HPDE6-E6E7 (cell line): ENCODE data around the gene HSPA1B.
A peak's percentile ranks its signal among the peaks of the same experiment; 100 is the strongest.
"Not testable (repeated sequence)": the region's sequence is repeated elsewhere in the genome, so short reads cannot be mapped to it uniquely, and the experiment has no call there.

Experiments
- DNase-seq: peaks from one replicate; pipeline ENCODE4 v3.0.0; 2011; ENCODE audit warnings: missing footprints; ENCODE audit errors: extremely low spot score

HSPA1B gene

DNA sequence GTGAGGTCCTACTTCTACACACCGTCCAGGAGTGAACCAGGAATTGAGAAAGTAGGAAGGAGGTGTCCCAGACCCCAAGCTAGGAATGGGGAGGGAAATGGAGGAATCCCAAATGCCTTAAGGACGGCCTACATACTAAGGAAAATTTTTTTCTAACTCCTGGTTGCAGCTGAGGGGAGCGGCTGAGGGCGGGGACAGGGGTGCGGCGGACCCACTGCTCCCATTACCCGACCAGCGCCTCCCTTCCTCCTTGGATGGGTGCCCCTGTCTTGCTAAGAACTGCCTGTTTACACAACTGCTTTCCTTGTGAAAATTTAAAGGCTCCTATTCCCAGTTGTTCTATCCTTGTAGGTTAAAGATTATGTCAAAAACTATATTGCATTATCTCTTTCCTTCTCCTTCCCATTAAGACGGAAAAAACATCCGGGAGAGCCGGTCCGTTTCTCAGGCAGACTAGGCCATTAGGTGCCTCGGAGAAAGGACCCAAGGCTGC is 699 bp upstream of the HSPA1B start:
- DNase-seq: no peak

DNA sequence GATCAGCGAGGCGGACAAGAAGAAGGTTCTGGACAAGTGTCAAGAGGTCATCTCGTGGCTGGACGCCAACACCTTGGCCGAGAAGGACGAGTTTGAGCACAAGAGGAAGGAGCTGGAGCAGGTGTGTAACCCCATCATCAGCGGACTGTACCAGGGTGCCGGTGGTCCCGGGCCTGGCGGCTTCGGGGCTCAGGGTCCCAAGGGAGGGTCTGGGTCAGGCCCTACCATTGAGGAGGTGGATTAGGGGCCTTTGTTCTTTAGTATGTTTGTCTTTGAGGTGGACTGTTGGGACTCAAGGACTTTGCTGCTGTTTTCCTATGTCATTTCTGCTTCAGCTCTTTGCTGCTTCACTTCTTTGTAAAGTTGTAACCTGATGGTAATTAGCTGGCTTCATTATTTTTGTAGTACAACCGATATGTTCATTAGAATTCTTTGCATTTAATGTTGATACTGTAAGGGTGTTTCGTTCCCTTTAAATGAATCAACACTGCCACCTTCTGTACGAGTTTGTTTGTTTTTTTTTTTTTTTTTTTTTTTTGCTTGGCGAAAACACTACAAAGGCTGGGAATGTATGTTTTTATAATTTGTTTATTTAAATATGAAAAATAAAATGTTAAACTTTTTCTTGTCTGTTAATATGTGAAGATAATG is 2.2 kb downstream of the HSPA1B start:
- DNase-seq: no peak

DNA sequence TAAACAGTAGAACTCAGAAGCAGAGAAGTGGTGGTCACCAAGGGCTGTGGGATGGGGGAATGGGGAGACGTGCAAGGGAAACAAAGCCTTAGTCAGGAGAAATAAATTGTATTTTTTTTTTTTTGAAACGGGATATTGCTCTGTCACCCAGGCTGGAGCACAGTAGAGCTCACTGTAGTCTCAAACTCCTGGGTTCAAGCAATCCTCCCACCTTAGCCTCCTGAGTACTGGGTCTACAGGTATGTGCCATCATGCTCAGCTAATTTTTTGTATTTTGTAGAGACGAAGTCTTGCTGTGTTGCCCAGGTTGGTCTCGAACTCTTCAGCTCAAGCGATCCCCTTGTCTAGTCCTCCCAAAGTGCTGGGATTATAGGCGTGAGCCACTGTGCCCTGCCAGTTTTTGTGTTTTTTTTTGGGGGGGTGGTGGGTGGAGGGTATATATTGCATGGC is 3.4 kb downstream of the HSPA1B start:
- DNase-seq: no peak

DNA sequence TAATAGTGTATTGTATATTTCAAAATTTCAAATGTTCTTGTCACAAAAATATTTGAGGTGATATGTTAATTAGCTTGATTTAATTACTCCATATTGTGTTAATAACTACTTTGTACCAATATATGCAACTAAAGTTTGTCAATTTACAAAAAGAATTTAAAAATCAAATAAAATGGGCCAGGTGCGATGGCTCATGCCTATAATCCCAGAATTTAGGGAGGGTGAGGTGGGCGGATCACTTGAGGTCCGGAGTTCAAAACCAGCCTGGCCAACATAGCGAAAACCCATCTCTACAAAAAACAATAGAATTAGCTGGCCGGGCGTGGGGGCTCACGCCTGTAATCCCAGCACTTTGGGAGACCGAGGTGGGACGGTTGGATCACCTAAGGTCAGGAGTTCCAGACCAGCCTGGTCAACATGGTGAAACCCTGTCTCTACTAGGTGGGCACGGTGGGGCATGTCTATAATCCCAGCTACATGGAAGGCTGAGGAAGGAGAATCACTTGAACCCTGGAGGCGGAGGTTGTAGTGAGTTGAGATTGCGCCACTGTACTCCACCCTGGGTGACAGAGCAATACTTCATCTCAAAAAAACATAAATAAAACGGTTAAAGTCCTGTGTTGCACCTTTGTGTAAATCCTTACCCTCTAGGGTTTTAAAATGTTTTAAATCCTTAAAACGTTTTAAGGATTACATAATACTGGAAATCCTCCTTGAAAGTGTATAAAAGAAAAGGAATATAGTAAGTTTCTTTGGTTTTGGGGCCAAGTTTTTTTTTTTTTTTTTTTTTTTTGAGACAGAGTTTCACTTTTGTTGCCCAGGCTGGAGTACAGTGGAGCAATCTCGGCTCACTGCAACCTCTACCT is 4.0 kb downstream of the HSPA1B start:
- DNase-seq: no peak

DNA sequence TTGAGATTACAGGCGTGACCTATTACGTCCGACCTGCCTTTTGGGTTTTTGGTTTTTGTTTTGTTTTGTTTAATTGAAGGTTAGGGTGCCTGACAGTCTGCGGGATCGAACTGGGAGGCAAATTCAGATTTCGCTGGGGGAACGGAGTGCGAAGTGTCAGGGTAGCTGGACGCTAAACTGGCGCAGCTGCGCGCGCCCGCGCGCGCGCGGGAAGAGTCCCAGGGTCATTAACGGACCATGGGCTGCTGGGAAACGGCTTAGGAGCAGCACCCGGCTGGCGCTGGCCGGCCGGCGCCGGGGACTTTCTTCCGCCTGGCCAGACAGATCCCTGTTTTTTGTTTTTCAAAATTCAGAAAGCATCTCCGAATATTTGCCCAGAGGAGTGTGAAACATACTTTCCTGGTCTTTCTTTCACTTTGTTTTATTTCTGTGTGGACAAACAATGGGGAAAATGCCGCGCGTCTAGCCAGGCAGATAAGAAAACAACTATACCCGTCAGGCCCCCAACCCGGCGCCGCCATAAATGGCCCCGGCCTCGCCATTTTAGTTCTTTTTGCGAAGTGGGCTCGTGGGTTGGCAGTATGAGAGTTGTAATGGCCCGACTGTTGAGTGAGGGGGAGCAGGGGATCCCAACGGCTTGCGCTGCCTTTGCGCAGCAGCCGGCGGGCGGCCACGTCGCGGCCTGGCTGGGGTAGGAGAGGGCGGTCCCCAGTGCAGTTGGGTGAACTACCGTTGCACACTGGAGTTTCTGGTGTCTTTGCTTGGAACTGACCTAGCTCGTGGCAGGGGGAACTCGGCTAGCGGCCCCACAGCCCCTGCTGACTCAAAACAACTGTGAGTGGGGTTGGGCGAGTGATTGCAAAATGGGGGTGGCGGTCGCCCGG is 7.1 kb downstream of the HSPA1B start:
- DNase-seq: peak; percentile 77

DNA sequence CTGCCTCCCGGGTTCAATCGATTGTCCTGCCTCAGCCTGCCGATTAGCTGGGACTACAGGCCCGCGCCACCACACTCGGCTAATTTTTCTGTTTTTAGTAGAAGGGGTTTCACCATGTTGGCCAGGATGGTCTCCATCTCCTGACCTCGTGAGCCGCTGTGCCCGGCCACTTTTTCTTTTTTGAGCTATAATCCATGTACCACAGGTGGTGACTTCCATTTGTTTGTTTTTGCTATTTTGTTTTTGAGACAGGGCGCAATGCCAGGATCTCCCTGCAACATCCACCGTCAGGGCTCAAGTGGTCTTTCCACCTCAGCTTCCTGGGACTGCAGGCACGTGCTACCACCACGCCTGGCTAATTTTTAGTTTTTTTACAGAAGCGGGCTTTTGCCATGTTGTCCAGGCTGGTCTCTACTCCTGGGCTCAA is 8.5 kb downstream of the HSPA1B start:
- no peak for DNase-seq

DNA sequence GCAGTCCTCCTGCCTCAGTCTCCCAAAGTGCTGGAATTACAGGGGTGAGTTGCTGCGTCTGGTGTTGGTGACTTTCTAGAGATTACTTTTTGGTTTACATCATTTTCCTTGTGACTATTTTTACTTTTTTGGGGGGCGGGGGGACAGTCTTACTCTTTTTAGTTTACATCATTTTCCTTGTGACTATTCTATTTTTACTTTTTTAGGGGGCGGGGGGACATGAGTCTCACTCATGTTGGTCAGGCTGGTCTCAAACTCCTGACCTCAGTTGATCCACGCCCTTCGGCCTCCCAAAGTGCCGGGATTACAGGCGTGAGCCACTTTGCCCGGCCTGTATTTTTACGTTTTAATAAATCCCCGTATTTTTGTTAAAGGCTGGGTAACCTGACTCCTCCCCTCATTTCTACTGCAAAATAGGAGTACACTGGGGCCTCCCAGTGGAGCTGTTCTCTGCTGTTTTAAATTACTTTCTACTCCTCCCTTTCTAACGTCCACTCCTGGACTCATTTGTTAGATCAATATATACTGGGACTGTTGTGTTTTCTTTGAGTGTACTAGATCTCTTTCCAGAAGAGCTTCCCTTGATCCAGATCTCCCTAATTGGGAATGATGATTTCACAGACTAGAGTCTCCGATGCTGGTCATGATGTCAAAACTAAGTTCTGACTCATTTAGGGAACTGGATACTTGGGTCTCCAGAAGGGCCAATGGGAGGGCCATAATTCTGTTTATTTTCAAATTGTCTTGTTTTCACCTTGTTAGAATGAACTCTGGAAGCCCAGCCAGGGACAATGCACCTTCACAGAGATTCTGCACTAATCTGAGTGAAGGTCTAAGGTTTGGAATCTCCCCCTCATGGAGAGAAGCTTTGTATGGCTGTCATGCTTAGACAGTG is 9.2 kb downstream of the HSPA1B start:
- DNase-seq: no peak

DNA sequence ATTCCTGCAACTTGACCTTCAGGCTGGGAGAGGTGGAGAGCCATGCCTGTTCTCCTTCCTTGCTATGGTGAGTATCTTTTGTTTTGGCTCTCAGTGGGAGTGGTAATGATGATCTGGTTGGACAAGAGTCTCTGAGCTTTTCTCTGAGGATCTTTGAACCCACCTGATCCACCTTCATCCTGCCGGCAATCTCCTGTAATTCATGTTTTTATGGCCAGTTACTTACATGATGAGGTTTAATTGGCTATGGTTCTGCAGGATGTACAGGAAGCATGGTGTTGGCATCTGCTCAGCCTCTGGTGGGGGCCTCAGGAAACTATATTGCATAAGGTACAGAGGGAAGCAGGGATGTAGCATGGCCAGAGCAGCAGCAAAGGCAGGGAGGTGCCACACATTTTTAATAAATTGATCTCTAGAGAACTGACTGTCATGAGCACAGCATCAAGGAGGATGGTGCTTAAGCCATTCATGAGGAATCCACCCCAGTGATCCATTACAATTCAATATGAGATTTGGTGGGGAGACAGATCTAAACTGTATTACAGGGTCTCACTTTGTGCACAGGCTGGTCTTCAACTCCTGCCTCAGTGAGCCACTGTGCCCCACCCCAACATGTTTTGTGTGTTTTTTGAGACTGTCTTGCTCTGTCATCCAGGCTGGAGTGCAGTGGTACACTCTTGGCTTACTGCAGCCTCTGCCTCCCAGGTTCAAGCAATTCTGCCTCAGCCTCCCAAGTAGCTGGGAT is 10.0 kb downstream of the HSPA1B start:
- DNase-seq: no peak

DNA sequence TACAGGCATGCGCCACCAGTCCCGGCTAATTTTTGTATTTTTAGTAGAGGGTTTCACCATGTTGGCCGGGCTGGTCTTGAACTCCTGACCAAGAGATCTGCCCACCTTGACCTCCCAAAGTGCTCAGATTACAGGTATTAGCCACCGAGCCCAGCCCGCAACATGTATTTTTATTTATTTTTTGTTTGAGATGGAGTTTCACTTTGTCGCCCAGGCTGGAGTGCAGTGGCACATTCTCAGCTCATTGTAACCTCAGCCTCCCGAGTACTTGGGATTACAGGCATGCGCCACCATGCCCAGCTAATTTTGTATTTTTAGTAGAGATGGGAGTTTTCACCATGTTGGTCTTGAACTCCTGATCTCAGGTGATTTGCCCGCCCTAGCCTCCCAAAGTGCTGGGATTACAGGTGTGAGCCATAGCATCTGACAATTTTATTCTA is 10.6 kb downstream of the HSPA1B start:
- DNase-seq: not testable (repeated sequence)

DNA sequence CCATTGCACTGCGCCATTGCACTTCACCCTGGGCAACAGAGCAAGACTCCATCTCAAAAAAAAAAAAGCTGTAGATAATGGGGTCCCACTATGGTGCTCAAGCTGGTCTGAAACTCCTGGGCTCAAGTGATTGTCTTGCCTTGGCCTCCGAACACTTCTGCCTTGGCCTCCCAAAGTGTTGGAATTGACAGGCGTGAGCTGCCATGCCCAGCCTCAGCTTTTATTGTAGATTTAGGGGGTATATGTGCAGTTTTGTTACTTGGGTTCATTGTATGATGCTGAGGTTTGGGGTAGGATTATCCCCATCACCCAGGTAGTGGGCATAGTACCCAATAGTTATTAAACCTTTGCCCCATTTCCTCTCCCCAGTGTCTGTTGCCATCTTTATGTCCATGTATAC is 11.4 kb downstream of the HSPA1B start:
- DNase-seq: no peak

DNA sequence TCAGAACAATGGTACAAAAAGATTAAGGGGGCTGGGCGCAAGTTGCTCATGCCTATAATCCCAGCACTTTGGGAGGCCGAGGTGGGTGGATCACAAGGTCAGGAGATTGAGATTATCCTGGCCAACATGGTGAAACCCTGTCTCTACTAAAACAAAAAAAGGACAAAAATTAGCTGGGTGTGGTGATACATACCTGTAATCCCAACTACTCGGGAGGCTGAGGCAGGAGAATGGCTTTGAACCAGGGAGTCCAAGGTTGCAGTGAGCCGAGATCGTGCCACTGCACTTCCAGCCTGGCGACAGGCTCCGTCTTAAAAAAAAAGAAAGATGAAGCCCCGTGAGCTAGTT is 12.2 kb downstream of the HSPA1B start:
- DNase-seq: not testable (repeated sequence)

DNA sequence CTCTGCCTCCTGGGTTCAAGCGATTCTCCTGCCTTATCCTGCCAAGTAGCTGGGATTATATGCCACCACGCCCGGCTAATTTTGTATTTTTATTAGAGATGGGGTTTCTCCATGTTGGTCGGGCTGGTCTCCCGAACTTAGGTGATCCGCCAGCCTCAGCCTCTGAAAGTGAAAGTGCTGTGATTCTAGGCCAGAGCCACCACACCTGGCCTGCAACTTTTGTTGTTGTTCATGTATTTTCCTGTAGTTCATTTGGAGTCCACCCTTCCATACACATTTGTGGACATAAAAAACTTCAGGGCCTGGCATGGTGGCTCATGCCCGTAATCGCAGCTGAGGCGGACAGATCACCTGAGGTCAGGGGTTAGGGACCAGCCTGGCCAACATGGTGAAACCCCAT is 14.5 kb downstream of the HSPA1B start:
- no peak for DNase-seq

DNA sequence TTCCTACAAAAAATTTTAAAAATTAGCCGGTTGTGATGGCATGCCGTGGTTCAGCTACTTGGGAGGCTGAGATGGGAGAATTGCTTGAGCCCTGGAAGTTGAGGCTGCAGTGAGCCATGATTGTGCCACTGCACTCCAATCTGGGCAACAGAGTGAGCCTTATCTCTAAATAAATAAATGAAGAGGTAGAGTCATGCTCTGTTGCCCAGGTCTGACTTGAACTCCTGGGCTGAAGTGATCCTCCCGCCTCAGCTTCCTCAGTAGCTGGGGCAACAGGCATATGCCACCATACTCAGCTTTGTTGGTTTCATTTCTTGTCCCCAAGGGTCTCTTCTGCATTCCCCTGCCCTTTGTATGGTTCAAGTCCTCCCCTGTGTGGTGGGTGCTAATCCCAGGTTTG is 17.0 kb downstream of the HSPA1B start:
- DNase-seq: no peak

DNA sequence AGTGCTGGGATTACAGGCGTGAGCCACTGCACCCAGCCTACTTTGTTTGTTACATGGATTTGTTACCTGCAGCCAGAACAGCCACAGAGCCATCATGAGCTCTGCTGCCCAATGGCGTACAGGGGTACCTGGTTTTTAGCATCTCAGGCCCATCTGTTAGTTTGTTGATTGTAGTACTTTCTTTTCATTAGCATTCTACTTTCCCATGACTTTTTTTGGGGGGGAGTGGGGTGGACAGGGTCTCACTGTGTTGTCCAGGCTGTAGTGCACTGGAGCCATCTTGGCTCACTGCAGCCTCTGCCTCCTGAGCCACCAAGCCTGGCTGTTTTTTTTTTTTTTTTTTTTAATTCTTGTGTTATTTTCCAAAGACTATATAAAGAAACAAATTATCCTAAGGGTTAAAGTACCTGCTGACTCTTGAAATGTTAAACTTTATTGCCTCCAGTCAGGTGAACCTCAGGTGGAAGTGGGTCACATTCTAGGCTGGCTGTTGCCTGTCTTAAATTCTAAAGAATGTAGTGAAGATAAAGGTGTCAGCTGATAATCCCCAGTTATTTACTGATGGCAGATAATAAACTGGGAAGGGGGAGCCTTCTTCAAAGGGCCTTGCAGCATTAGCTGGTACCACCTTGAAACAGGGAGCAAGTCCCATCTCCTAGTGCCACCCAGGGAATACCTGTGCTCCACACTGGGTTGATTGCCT is 19.9 kb downstream of the HSPA1B start:
- DNase-seq: no peak

DNA sequence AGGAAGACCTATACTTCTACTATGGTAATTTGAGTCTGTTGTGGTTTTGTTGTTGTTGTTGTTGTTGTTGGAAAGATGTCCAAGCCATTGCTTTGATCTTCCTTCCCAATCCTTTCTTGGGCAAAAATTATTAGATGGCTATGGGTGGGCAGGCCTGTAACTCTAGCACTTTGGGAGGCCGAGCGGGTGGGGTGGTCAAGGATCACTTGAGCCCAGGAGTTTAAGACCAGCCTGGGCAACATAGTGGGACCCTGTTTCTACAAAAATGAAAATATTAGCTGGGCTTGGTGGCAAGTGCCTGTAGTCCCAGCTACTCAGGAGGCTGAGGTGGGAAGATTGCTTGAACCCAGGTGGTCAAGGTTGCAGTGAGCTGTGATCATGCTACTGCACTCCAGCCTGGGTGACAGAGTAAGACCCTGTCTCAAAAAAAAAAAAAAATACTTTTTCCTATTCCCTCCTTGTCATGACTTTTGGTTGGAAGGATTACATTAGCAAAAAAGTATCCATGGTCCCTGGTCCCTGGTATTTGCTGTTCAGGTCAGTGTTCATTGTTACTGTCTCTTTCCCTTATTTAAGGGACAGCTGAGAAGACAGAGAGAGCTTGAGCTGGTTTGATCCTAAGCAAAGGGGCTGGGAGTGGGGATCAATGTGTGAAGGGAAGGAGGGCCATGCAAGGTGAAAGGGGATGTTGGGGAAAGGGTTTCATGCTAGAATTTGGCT is 23.4 kb downstream of the HSPA1B start:
- no peak for DNase-seq

DNA sequence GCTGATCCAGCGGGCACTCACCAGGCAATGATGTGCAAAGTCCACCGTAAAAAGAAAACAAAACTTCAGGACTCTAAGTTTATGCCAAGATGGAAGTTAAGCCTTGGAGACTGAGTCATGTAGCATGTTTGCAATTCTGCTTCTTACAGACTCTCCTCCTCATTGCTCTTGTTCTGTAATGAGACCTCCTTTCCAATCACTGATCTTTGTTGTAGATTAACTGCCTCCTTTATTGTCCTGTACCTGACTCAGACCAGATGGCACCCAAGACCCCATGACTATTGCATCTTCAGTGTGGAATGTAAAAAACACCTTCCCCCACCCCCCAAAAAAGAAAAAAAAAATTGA is 23.9 kb downstream of the HSPA1B start:
- no peak for DNase-seq

DNA sequence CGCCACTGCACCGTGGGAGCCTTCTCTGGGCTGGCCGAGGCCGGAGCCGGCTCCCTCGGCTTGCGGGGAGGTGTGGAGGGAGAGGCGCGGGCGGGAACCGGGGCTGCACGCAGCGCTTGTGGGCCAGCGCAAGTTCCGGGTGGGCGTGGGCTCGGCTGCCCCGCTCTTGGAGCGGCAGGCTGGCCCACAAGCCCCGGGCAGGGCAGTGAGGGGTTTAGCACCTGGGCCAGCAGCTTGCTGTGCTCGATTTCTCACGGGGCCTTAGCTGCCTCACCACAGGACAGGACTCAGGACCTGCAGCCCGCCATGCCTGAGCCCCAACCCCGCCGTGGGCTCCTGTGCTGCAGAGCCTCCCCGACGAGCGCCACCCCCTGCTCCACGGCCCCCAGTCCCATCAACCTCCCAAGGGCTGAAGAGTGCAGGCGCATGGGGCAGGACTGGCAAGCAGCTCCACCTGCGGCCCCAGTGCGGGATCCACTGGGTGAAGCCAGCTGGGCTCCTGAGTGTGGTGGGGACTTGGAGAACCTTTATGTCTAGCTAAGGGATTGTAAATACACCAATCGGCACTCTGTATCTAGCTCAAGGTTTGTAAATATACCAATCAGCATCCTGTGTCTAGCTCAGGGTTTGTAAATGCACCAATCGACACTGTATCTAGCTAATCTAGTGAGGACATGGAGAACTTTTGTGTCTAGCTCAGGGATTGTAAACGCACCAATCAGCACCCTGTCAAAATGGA is 24.6 kb downstream of the HSPA1B start:
- DNase-seq: not testable (repeated sequence)

DNA sequence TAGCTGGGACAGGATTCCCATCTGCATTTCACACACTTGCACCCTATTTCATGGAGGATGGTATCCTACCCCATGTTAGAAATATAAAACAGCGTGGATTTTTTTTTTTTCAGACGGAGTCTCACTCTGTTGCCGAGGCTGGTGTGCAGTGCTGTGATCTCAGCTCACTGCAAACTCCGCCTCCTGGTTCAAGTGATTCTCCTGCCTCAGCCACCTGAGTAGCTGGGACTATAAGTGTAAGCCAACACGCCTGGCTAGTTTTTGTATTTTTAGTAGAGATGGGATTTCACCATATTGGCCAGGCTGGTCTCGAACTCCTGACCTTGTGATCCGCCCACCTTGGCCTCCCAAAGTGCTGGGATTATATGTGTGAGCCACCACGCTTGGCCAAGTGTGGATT is 30.2 kb downstream of the HSPA1B start:
- DNase-seq: not testable (repeated sequence)
